Neural progenitor cell (in vitro differentiated cells): ENCODE measurements around the gene CNTN2. TPM values are rescaled to one million over a fixed set of nuclear protein-coding genes. Genes with fewer than 3 reads are reported as not detected.

Experiments used
- DNase-seq: peaks from one replicate; pipeline ENCODE4 v3.0.0-alpha.2; 2016; ENCODE audit warnings: low spot score
- H2AFZ ChIP-seq: fragments of 200-600 bp; sonication (generic); replicated peaks from 2 replicates; pipeline ENCODE4 v1.6.1; 2016; ENCODE audit warnings: antibody characterized with exemption
- H3F3A ChIP-seq: fragments of 200-600 bp; sonication (generic); 2 replicates; pipeline ENCODE4 v1.6.1; 2016; ENCODE audit warnings: antibody characterized with exemption, low read depth
- H3K27ac ChIP-seq: fragments of 200-600 bp; sonication (generic); 2 replicates; pipeline ENCODE4 v1.5.1; 2016; ENCODE audit warnings: mild to moderate bottlenecking
- H3K27me3 ChIP-seq: fragments of 200-600 bp; sonication (generic); 2 replicates; pipeline ENCODE4 v1.6.1; 2016; ENCODE audit warnings: mild to moderate bottlenecking, moderate library complexity
- H3K36me3 ChIP-seq: fragments of 200-600 bp; sonication (generic); 2 replicates; pipeline ENCODE4 v1.5.1; 2016
- H3K4me1 ChIP-seq: fragments of 200-600 bp; sonication (generic); 2 replicates; pipeline ENCODE4 v1.6.1; 2016; ENCODE audit warnings: mixed run types
- H3K4me2 ChIP-seq: fragments of 200-600 bp; sonication (generic); 2 replicates; pipeline ENCODE4 v1.6.1; 2016
- H3K4me3 ChIP-seq: fragments of 200-600 bp; sonication (generic); 2 replicates; pipeline ENCODE4 v1.5.1; 2016
- H3K79me2 ChIP-seq: fragments of 200-600 bp; sonication (generic); 2 replicates; pipeline ENCODE4 v1.6.1; 2016; ENCODE audit warnings: low read depth
- H3K9ac ChIP-seq: fragments of 200-600 bp; sonication (generic); 2 replicates; pipeline ENCODE4 v1.6.1; 2016
- H3K9me3 ChIP-seq: fragments of 200-600 bp; sonication (generic); 2 replicates; pipeline ENCODE4 v1.5.1; 2016; ENCODE audit warnings: low read depth
- H4K20me1 ChIP-seq: fragments of 200-600 bp; sonication (generic); 2 replicates; pipeline ENCODE4 v1.6.1; 2016; ENCODE audit warnings: low read depth
- H3K27ac Mint-ChIP-seq: 3 replicates; pipeline ENCODE4 v1.8.0; 2021; ENCODE audit warnings: mixed read lengths
- H3K27me3 Mint-ChIP-seq: 2 replicates; pipeline ENCODE4 v1.8.0; 2022; ENCODE audit warnings: low read depth, mild to moderate bottlenecking, inconsistent platforms, moderate library complexity, mixed read lengths; ENCODE audit not compliant: insufficient read depth
- H3K36me3 Mint-ChIP-seq: 3 replicates; pipeline ENCODE4 v1.8.0; 2021; ENCODE audit warnings: mixed read lengths
- H3K4me1 Mint-ChIP-seq: 3 replicates; pipeline ENCODE4 v1.8.0; 2021; ENCODE audit warnings: mixed read lengths
- H3K4me3 Mint-ChIP-seq: 3 replicates; pipeline ENCODE4 v1.8.0; 2021; ENCODE audit warnings: mild to moderate bottlenecking, moderate library complexity, mixed read lengths
- H3K9me3 Mint-ChIP-seq: 3 replicates; pipeline ENCODE4 v1.8.0; 2020; ENCODE audit warnings: mixed read lengths
- EZH2 ChIP-seq: fragments of 200-600 bp; sonication (generic); IDR thresholded peaks from 2 replicates; pipeline ENCODE4 v1.6.1; 2017; ENCODE audit warnings: antibody characterized with exemption, mild to moderate bottlenecking, moderate library complexity
- EZH2phosphoT487 ChIP-seq: fragments of 200-600 bp; sonication (generic); IDR thresholded peaks from 2 replicates; pipeline ENCODE4 v1.6.1; 2017; ENCODE audit warnings: antibody characterized with exemption
- total RNA-seq: library from RNA; depleted of rRNA; stranded (reverse); fragments of >200 nt; gene quantifications from 2 replicates; pipeline ENCODE4 v1.2.3, GENCODE V29; 2015; ENCODE audit warnings: low replicate concordance
- TF ChIP-seq, protein P1 (sequence below): fragments of 200-600 bp; sonication (generic); IDR thresholded peaks from 2 replicates; pipeline ENCODE4 v1.5.1; 2017; ENCODE audit warnings: antibody characterized with exemption, mild to moderate bottlenecking

Gene CNTN2
- total RNA-seq, 1 donor from 2014 or later = 8.4 TPM

DNA sequence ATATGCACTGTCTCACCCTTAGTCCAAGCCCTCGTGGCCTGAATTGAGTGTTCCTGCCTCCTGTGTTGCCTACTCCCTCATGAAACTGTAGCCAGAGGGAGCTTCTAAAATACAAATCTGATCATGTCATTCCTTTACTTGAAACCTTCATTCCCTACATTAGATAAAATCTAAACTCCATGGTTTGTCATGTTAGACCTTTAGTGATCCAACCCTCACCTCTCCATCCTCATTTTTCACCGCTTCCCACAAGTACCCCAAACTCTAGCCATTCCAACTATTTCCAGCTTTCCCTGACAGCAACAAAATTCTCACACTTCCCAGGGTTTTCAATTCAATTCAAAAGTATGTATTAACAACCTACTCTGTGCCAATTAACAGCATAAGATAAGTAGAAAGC, 18.3 kb upstream of the CNTN2 start:
- H3K36me3 Mint-ChIP-seq = no peaks in the 10 kb centered on the region
- no peaks in the 10 kb centered on the region for H3K9me3 ChIP-seq
- H3K4me1 Mint-ChIP-seq = peaks cover 39% of the 10 kb centered on the region
- peak overlapping the region; percentile 29 for H3K4me2 ChIP-seq
- H3K4me3 ChIP-seq = no peak overlapping the region
- no peaks in the 10 kb centered on the region for H4K20me1 ChIP-seq
- H3K27ac ChIP-seq = no peak overlapping the region
- DNase-seq = no peak
- peak overlapping the region; percentile 51 for H3K4me3 Mint-ChIP-seq
- TF ChIP-seq, protein P1, sequence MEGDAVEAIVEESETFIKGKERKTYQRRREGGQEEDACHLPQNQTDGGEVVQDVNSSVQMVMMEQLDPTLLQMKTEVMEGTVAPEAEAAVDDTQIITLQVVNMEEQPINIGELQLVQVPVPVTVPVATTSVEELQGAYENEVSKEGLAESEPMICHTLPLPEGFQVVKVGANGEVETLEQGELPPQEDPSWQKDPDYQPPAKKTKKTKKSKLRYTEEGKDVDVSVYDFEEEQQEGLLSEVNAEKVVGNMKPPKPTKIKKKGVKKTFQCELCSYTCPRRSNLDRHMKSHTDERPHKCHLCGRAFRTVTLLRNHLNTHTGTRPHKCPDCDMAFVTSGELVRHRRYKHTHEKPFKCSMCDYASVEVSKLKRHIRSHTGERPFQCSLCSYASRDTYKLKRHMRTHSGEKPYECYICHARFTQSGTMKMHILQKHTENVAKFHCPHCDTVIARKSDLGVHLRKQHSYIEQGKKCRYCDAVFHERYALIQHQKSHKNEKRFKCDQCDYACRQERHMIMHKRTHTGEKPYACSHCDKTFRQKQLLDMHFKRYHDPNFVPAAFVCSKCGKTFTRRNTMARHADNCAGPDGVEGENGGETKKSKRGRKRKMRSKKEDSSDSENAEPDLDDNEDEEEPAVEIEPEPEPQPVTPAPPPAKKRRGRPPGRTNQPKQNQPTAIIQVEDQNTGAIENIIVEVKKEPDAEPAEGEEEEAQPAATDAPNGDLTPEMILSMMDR = no peak
- no peak for TF ChIP-seq EZH2phosphoT487
- no peak for TF ChIP-seq EZH2
- peaks cover 6% of the 10 kb centered on the region for H3K27me3 Mint-ChIP-seq
- no peaks in the 10 kb centered on the region for H3K36me3 ChIP-seq
- H3K27ac Mint-ChIP-seq = no peak overlapping the region
- peaks cover 62% of the 10 kb centered on the region for H3K4me1 ChIP-seq
- H3K27me3 ChIP-seq = no peaks in the 10 kb centered on the region
- no peak overlapping the region for H3K9ac ChIP-seq
- no peaks in the 10 kb centered on the region for H3K9me3 Mint-ChIP-seq
- H3F3A ChIP-seq = peaks cover 49% of the 10 kb centered on the region
- H2AFZ ChIP-seq = no peak overlapping the region
- H3K79me2 ChIP-seq = no peaks in the 10 kb centered on the region

DNA sequence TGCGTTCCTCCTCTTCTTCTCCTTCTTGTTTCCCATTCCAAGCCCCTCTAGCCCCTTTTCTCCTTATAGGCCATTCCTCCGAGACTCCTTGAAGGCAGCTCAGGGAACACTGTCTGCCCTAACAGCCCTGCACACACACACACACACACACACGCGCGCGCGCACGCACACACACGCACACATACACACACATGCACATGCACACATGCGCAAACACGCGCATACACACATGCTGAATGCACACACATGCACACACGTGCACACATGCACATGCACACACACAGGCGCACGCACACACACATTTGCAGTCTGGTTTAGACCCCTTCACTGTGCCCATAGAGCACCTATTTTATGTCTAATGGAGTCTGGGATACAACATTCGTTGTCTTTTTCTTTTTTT, 17.8 kb upstream of the CNTN2 start:
- Histone ChIP-seq H3K36me3 (no peaks in the 10 kb centered on the region), H3K4me1 (peaks cover 67% of the 10 kb centered on the region), H3K9ac (no peak overlapping the region), H4K20me1 (no peaks in the 10 kb centered on the region), H3K4me3 (no peak overlapping the region), H3F3A (peaks cover 55% of the 10 kb centered on the region), H3K9me3 (no peaks in the 10 kb centered on the region), H3K27me3 (no peaks in the 10 kb centered on the region), H3K4me2 (peak overlapping the region; percentile 29), H3K27ac (no peak overlapping the region), H3K79me2 (no peaks in the 10 kb centered on the region), H2AFZ (no peak overlapping the region)
- peak overlapping the region; percentile 48 for H3K27ac Mint-ChIP-seq
- no peak overlapping the region for H3K4me3 Mint-ChIP-seq
- H3K4me1 Mint-ChIP-seq = peaks cover 44% of the 10 kb centered on the region
- DNase-seq = no peak
- no peaks in the 10 kb centered on the region for H3K9me3 Mint-ChIP-seq
- H3K36me3 Mint-ChIP-seq = no peaks in the 10 kb centered on the region
- H3K27me3 Mint-ChIP-seq = peaks cover 10% of the 10 kb centered on the region
- TF ChIP-seq EZH2phosphoT487 (no peak), EZH2 (no peak)
- TF ChIP-seq, protein P1 = no peak

DNA sequence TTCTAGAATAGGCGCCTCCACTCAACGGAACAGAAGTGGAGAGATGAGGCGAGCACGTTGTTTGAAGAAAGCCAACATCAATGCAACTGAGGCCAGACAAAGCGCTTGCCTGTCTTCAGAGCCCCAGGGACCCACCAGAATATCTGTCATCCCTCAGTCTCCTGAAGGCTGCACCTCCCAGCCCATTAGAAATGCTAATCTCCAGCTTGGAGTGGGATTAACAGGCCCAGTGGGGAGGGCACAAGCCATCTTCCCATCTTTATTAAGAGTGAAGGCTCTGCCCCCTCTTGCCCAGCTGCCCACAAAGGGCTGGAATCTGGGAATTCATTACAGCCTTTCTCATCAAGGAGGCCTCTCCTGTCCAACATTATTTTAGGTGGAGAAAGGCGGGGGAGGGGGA, 16.8 kb upstream of the CNTN2 start:
- peak overlapping the region; percentile 58 for H3K4me2 ChIP-seq
- H3K27ac ChIP-seq = peak overlapping the region; percentile 91
- Mint-ChIP-seq H3K9me3 (no peaks in the 10 kb centered on the region), H3K27me3 (peaks cover 12% of the 10 kb centered on the region), H3K4me1 (peaks cover 54% of the 10 kb centered on the region), H3K36me3 (no peaks in the 10 kb centered on the region), H3K27ac (no peak overlapping the region), H3K4me3 (no peak overlapping the region)
- TF ChIP-seq EZH2phosphoT487 (no peak), EZH2 (no peak)
- TF ChIP-seq, protein P1 = no peak
- H3K9me3 ChIP-seq = no peaks in the 10 kb centered on the region
- no peaks in the 10 kb centered on the region for H3K36me3 ChIP-seq
- peaks cover 64% of the 10 kb centered on the region for H3F3A ChIP-seq
- DNase-seq = peak; percentile 86
- no peaks in the 10 kb centered on the region for H3K79me2 ChIP-seq
- peaks cover 73% of the 10 kb centered on the region for H3K4me1 ChIP-seq
- H3K9ac ChIP-seq = no peak overlapping the region
- no peaks in the 10 kb centered on the region for H3K27me3 ChIP-seq
- H4K20me1 ChIP-seq = peaks cover 3% of the 10 kb centered on the region
- H2AFZ ChIP-seq = no peak overlapping the region
- H3K4me3 ChIP-seq = no peak overlapping the region
